Loucy (cell line): Measurements from ENCODE around the gene PFDN2.

ENCODE experiments used
- EZH2phosphoT487 ChIP-seq: fragments of 200-600 bp; IDR thresholded peaks from 2 replicates; pipeline ENCODE4 v1.6.1; 2018; ENCODE audit warnings: antibody characterized with exemption, mild to moderate bottlenecking, moderate library complexity, borderline replicate concordance
- TF ChIP-seq, protein P1 (sequence below): fragments of 200-600 bp; sonication (generic); conservative IDR thresholded peaks from 2 replicates; pipeline ENCODE4 v1.5.1; 2014; ENCODE audit warnings: mild to moderate bottlenecking, antibody characterized with exemption, low read length

DNA sequence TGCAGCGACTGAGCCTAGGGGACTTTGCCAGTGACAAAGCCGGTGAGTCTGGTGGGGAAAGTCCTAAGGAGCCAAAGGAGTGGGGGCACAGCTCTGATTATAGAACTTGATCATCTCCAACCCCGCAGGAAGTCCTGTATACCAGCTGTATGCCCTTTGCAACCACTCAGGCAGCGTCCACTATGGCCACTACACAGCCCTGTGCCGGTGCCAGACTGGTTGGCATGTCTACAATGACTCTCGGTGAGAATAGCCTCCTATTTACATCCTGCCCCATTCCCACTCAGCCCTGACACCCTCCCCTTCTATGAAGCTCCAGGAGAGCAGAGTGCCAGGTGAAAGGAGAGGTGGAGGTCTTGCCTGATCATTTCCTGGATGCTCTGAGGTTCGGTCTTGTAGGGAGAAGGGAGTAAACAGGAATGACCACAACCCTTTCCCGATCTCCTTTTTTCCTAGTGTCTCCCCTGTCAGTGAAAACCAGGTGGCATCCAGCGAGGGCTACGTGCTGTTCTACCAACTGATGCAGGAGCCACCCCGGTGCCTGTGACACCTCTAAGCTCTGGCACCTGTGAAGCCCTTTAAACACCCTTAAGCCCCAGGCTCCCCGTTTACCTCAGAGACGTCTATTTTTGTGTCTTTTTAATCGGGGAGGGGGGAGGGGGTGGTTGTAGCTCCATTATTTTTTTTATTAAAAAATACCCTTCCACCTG, 47.2 kb upstream of the PFDN2 start:
- TF ChIP-seq, protein P1, sequence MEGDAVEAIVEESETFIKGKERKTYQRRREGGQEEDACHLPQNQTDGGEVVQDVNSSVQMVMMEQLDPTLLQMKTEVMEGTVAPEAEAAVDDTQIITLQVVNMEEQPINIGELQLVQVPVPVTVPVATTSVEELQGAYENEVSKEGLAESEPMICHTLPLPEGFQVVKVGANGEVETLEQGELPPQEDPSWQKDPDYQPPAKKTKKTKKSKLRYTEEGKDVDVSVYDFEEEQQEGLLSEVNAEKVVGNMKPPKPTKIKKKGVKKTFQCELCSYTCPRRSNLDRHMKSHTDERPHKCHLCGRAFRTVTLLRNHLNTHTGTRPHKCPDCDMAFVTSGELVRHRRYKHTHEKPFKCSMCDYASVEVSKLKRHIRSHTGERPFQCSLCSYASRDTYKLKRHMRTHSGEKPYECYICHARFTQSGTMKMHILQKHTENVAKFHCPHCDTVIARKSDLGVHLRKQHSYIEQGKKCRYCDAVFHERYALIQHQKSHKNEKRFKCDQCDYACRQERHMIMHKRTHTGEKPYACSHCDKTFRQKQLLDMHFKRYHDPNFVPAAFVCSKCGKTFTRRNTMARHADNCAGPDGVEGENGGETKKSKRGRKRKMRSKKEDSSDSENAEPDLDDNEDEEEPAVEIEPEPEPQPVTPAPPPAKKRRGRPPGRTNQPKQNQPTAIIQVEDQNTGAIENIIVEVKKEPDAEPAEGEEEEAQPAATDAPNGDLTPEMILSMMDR = no peak
- TF ChIP-seq EZH2phosphoT487 = no peak
